Stomach (tissue), 4 donors: ENCODE data around the gene GIPC3.

Experiments used
- CTCF ChIP-seq, 7 experiments: fragments of 450-650 bp in 4 of 7; fragments of 200-600 bp in 3 of 7; sonication (generic) in 3 of 7; IDR thresholded peaks; one replicate each; pipeline ENCODE4 v1.5.1; 2016 to 2019; ENCODE audit warnings: antibody characterized with exemption in 7 of 7, control low read depth in 2 of 7, mild to moderate bottlenecking in 1 of 7
- EP300 ChIP-seq: sonication (generic); formaldehyde crosslinking; IDR thresholded peaks from one replicate; pipeline ENCODE4 v1.6.1; 2017; ENCODE audit warnings: antibody characterized with exemption

GRCh38 chr19:3578390-3578789 lies 6.9 kb upstream of the GIPC3 start:
- TF ChIP-seq CTCF (IDR thresholded peaks at IDR 0.05) (no peak), EP300 (no peak)
